GM15510 (cell line): Measurements from ENCODE around the gene ARAF.

Source experiments
- POLR2A ChIP-seq: IDR thresholded peaks from 3 replicates; pipeline ENCODE4 v1.6.1; 2011; ENCODE audit warnings: borderline replicate concordance; ENCODE audit not compliant: insufficient read length; ENCODE audit errors: extremely low read depth

ARAF gene

GRCh38 chrX:47595716-47596251 lies 34.8 kb downstream of the ARAF start:
- no peak for TF ChIP-seq POLR2A

- no peak for TF ChIP-seq POLR2A
These were observed 35.3 kb downstream of the ARAF start for GRCh38 chrX:47596256-47596655.

GRCh38 chrX:47597222-47597621 lies 36.2 kb downstream of the ARAF start:
- TF ChIP-seq POLR2A: no peak

GRCh38 chrX:47605024-47605423 lies 44.0 kb downstream of the ARAF start:
- no peak for TF ChIP-seq POLR2A

- TF ChIP-seq POLR2A: no peak
These were observed 46.1 kb downstream of the ARAF start for GRCh38 chrX:47607091-47607490.

- TF ChIP-seq POLR2A: no peak
These were observed 47.3 kb downstream of the ARAF start for GRCh38 chrX:47608130-47608810.

GRCh38 chrX:47610511-47610910 lies 49.5 kb downstream of the ARAF start:
- no peak for TF ChIP-seq POLR2A

- no peak for TF ChIP-seq POLR2A
These were observed 50.5 kb downstream of the ARAF start for GRCh38 chrX:47611489-47611888.

GRCh38 chrX:47611926-47612325 lies 50.9 kb downstream of the ARAF start:
- no peak for TF ChIP-seq POLR2A

GRCh38 chrX:47612418-47612817 lies 51.4 kb downstream of the ARAF start:
- no peak for TF ChIP-seq POLR2A

GRCh38 chrX:47613082-47613481 lies 52.1 kb downstream of the ARAF start:
- TF ChIP-seq POLR2A: no peak

GRCh38 chrX:47614618-47615017 lies 53.6 kb downstream of the ARAF start:
- no peak for TF ChIP-seq POLR2A

- no peak for TF ChIP-seq POLR2A
These were observed 58.0 kb downstream of the ARAF start for GRCh38 chrX:47618923-47619485.

- no peak for TF ChIP-seq POLR2A
These were observed 58.7 kb downstream of the ARAF start, which contains the start of gene SYN1 for GRCh38 chrX:47619486-47620302. SYN1 (minus strand) TSS chrX:47619857; CDS start chrX:47619728, 129 bp downstream.

GRCh38 chrX:47620303-47620685 lies 59.3 kb downstream of the ARAF start:
- TF ChIP-seq POLR2A: no peak
